Activated CD8-positive, alpha-beta memory T cell treated with anti-CD3 and anti-CD28 coated beads for 48 hours (primary cell): Measurements from ENCODE around the gene TAGAP.
"Not testable (repeated sequence)": the region's sequence is repeated elsewhere in the genome, so short reads cannot be mapped to it uniquely, and the experiment has no call there.

Experiments used
- DNase-seq, 3 experiments: peaks; one replicate each; pipeline ENCODE4 v3.0.0-alpha.2; 2020; ENCODE audit warnings: low read depth in 2 of 3, low spot score in 2 of 3

TAGAP gene

DNA sequence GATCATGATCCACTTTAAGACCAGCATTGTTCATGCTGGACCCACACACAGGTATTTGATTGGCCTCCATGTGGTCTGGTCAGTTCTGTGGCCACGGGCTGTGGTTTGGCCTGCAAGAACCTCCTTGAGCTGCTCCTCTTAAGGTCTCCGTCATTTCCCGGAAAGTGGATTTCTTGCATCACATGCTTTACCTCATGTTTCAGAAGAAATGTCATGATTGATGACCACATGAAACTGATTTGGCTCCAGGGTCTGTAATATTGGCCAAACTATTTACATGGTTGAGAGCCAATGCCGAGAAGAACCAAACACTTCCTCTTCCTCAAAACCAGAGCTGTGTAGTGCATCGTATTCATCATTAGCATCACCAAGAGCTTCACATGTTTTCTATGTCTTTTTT, 31.6 kb downstream of the TAGAP start:
- DNase-seq = no peak

GRCh38 chr6:159012201-159012600, 32.6 kb downstream of the TAGAP start:
- no peak for DNase-seq

- not testable (repeated sequence) for DNase-seq
Observed at GRCh38 chr6:159010037-159010612, 34.7 kb downstream of the TAGAP start.

- no peak for DNase-seq
Observed at GRCh38 chr6:159008656-159009288, 36.0 kb downstream of the TAGAP start.

GRCh38 chr6:159007510-159007909, 37.3 kb downstream of the TAGAP start:
- no peak for DNase-seq

- no peak for DNase-seq
Observed at GRCh38 chr6:159005436-159005835, 39.4 kb downstream of the TAGAP start.

GRCh38 chr6:159004592-159004991, 40.2 kb downstream of the TAGAP start:
- DNase-seq = no peak

DNA sequence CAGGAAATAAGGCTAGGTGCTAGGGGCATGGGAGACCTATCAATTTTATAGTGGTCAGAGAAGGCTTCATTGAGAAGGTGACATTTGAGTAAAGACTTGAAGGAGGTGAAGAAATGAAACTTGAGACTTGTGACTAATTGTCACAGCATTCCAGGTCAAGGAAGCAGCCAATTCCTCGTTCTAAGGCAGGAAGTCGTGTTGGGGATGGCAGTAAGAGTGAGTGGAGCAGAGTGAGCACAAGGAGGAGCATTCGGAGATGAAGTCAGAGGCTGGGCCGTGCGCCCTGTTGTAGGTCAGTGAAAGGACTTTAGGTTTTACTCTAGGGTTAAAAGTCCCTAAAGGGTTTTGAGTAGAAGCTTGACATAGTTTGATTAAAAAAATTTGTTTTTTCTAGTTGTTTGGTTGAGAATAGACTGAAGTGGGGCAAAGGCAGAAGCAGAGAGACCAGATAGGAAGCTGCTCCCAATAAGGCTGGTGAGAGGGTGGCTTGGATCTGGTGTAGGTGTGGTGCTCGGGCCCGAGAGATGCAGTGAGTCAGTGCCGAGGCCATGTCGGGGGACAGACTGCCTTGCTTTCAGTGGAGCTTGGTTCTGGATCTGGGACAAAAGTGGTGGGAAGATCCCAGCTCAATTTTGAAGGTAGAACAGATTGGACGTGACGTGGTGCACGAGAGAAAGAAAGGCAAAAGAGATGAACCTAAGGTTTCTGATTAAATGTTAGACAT, 42.2 kb downstream of the TAGAP start:
- DNase-seq = no peak

DNA sequence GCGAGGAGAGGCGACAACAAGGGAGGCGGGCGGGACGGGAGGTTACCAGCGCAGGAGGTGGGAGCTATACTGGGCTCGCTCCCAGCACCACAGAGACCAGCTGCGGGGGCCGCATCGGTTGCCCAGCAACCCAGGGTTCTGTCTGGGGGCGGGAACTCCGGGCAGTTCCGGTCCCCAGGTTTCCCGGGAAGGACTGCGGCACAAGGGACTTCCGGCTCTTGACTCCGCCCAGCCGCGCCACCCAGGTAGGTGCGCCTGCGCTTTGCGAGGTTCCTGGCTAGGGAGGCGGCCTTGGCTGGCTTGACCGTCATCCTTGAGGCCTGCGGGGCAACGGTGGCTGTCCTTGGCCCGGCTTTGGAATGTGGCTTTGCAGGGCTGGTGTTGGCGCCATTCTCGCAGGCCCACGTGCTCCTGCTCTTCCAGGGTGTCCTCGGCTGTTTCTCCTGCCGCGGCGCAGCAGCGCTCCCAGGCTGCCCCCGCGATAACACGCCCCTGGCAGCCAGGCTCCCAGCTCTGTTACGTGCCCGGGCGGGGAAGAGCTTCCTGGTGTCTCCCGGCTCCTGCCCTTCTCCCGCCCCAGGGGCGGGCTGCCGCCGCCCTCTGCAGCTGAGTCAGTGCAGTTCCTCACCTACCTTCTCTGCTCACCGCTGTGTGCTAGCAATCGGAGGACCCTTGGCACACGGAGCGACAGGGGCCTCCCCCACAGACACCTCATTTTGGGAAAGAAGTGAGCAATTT, 45.0 kb downstream of the TAGAP start, which contains the start of gene RSPH3:
TSS of gene RSPH3 (minus strand) at position 537 of the 738 bp plus-strand sequence. CDS start 652 bp downstream, outside the sequence.
- peak; percentile 81 to 89 (median 85) for DNase-seq

DNA sequence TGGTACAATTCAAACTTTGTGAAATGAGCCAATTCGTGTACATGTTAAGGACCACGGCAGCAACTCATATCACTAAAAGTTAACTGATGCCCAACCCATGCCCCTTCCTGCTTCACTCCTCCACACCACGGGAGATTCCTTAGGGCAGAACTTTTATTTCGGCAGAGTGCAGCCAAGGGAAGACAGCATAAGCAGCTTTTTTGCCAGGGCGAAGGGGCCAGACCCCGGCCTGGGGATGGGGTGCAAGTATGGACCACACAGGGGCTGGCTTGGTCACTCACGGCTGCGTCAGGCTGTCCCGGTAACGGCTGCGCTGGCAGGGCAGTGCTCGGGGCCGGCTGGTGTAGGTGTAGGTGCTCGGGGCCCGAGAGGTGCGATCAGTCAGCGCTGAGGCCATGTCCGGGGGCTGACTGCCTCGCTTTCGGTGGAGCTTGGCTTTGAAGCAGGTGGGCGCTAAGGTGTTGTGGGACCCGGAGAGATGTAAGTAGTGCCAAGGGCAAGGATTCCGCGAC, 45.6 kb downstream of the TAGAP start:
- no peak for DNase-seq

GRCh38 chr6:158996856-158997255, 47.9 kb downstream of the TAGAP start:
- no peak for DNase-seq

GRCh38 chr6:158993639-158994038, 51.2 kb downstream of the TAGAP start:
- DNase-seq = no peak

GRCh38 chr6:158991017-158991723, 53.6 kb downstream of the TAGAP start:
- no peak for DNase-seq

GRCh38 chr6:158989711-158990110, 55.1 kb downstream of the TAGAP start:
- not testable (repeated sequence) for DNase-seq

DNA sequence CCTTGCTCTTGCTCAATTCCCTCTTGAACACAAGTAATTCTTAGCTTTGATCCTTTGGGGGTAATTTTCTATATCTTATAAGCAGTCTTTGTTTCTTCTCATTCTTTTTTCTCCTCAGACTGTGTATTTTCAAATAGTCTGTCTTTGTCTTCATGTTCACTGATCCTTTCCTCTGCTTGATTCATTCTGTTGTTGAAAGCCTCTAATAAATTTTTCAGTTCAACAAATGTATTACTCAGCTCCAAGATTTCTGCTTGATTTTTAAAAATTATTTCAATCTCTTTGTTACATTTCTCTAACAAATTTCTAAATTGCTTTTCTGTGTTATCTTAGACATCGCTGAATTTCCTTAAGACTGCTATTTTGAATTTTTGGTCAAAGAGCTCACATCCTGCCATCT, 56.3 kb downstream of the TAGAP start:
- DNase-seq = no peak

GRCh38 chr6:158987657-158988056, 57.1 kb downstream of the TAGAP start:
- DNase-seq = no peak
